HG03439 (cell line): ENCODE measurements around the gene ALCAM.

ENCODE experiments used
- ATAC-seq: cut with Tn5 transposase; IDR thresholded peaks from one replicate; pipeline ENCODE4 v1.9.1; 2021; ENCODE audit warnings: mild to moderate bottlenecking, moderate library complexity; ENCODE audit not compliant: unreplicated experiment

The ALCAM gene

GRCh38 chr3:105466495-105467404, 100.0 kb downstream of the ALCAM start:
- no peak for ATAC-seq

DNA sequence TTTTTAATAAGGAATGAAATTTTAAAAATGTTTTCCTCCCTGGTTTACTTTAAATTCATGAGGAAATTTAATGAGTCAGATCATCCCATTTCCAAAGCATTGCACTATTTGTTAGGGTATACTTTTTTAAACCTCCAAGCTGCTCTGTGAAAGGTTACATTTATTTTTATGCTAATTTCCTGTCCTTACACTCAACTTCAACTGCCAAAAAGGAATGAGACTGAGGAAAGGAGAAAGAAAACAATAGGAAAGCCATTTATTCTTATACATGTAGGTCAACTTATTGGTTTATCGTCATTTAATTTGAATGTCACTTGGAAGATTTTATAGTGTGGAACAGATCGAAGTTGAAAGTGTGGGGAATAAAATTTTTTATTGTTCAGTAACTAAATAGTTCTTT, 104.1 kb downstream of the ALCAM start:
- ATAC-seq, result no peak

GRCh38 chr3:105473521-105474223, 107.0 kb downstream of the ALCAM start:
- ATAC-seq, result no peak

DNA sequence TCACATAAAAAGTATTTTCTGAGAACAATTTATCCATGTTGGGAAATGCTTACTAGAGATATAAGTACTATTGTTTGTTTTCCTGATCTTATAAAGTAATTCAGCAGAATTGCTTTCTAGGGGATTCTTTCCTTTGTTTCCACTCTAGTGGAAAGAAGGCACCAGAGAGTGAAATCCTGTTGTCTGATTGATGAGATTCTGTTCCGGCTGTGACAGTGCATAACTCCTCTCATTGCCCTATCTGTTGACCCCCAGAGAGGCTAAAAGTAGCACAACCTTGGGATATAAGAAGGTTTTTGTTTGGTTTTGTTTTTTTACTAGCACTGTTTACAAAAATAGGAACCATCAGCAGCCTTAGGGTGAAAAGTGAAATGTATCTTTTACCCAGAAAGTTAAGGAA, 114.1 kb downstream of the ALCAM start:
- ATAC-seq, result no peak

GRCh38 chr3:105483476-105483875, 116.8 kb downstream of the ALCAM start:
- no peak for ATAC-seq

DNA sequence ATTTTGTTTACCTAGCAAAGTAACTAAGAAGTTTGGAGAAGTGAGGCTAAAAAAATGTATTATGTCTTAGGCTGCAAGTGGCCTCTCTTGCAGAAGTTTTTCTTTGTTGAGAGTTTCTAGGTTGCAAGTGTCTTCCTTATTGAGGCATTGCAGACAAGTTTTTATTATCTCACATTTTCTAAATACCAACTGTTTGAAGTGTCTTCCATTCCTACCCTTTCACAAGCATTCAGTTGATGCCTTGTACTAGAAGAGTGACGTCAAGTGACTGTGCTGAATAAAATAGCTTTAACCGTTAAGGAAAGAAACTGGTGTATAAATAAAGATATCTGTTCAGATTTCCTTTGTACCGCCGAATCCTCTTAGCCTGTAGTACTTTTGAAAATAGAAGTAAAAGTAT, 123.3 kb downstream of the ALCAM start:
- ATAC-seq, result no peak

- ATAC-seq, result no peak
These were observed 126.7 kb downstream of the ALCAM start for GRCh38 chr3:105493305-105493892.

DNA sequence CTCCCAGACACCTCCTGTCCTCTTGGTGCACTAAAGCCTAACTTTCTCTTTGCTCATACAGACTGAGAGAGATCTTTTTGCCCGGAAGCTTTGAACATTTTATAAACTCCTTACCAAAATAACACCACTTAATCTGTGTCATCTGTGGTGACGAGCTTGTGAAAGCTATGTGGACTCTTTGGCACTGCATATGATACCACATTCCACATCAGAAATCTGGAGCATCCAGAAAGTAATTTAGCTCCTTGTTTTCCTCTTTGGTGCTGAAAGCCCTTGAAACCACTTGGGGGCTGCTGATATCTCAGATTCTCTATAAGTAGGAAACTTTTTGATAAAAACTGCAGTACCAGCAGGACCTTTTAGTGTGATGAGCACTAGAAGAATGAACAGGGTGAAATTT, 128.3 kb downstream of the ALCAM start:
- ATAC-seq, result no peak

- no peak for ATAC-seq
These were observed 129.6 kb downstream of the ALCAM start for GRCh38 chr3:105496343-105496742.

GRCh38 chr3:105497386-105497785, 130.7 kb downstream of the ALCAM start:
- ATAC-seq, result no peak

DNA sequence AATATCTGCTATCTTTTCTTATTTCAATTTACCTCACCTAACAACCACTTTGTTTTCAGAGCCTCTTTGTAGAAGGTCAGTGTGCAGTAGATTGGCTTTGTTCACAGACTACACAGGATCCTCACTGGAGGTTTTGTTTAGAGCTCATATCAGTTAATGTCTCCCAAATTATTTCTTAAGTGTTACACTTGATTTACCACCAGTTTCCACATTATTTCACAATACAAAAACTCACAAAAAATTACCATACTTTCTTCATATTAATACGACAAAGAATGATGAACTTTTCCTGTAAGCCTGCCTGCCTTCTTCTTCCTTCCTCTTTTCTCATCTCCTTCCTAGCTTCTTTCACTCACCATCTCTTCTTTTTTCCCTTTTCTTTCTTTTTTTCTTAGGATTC, 133.3 kb downstream of the ALCAM start:
- no peak for ATAC-seq

- ATAC-seq, result no peak
These were observed 135.6 kb downstream of the ALCAM start for GRCh38 chr3:105502333-105502732.

DNA sequence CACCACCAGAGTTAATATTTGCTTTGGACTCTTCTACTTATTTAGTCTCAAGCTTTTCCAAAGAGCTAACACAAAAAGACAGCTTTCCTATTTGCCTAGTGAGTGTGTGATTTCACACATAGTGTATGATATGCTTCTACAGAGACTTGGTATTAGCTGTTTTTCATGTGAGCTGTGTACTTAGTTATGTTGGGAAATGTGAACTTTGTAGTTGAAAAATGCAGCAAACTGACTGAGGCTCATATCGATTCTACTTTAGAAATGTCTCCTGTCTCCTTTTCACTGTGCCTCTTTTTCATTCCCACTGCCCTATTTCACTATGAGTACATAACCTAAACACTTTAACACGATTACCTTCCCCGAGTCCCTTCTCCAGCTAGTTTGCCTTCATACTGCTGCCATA, 136.5 kb downstream of the ALCAM start:
- no peak for ATAC-seq

- no peak for ATAC-seq
These were observed 137.8 kb downstream of the ALCAM start for GRCh38 chr3:105504440-105504951.

DNA sequence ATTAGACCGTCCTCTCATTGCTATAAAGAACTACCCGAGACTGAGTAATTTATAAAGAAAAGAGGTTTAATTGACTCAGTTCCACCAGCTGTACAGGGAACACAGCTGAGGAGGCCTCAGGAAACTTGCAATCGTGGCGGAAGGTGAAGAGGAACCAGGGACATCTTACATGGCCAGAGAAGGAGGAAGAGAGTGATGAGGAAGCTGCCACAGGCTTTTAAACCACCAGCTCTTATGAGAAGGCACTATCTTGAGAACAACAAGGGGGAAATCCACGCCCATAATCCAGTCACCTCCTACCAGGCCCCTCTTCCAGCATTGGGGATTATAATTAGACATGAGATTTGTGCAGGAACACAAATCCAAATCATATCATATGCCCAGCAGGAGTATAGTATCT, 138.5 kb downstream of the ALCAM start:
- ATAC-seq, result no peak

DNA sequence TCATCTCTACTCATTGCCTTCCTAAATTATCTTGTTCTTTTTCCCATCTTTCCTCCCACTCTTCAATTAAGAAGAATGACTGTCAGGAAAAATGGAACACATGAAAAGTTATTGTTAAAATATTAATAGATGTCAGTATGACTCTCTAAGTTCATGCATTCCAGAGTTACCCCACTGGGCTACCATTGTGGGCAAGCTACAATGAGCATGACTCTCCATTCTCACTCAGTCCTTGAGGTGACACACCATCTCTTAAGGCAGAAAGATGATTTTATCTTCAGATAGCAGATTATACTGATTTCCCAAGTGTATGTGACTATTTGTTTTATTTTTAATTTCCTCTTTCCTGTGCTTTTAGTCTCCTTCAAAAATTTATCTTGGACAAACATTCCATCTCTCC, 144.3 kb downstream of the ALCAM start:
- ATAC-seq, result no peak

- no peak for ATAC-seq
These were observed 145.4 kb downstream of the ALCAM start for GRCh38 chr3:105512061-105512460.

DNA sequence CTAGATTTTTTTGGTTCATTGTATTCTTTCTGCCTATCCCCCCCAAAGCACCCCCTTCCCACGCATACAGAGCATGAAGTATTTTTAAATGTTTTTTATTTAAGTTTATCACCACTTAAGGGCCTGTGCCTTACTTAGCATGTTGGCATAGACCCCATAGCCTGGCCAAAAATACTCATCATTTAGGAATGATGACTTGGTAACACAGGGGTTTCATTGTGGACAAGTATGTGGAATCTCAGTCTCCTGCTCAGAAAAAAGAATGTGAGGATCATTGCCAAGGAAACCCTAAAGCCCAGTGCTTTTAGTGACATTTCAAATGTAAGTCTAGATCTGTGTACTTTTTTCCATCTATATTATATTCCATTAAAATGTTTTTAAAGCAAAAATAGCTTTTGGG, 146.3 kb downstream of the ALCAM start:
- no peak for ATAC-seq

GRCh38 chr3:105513886-105514285, 147.2 kb downstream of the ALCAM start:
- ATAC-seq, result no peak

- ATAC-seq, result no peak
These were observed 148.7 kb downstream of the ALCAM start for GRCh38 chr3:105515372-105515771.

DNA sequence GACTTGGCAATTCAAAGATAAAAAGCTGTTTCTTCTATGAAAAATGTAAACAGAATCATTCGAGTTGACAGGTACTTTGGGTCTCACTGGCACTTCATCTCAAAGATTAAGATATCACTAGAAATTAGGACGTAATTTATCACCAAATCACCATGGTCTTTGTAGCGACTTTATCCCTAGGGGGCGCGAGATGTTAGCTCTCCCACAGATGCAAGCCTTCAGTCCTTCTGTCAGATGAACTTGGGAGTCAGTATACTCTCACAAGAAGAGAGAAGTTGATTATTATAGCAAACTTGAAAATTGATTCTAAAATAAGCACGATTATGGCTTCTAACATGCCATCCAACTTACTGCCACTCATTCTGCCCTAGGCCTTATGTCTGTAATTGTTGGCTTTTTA, 150.3 kb downstream of the ALCAM start:
- ATAC-seq, result no peak

- no peak for ATAC-seq
These were observed 151.5 kb downstream of the ALCAM start for GRCh38 chr3:105518203-105518602.
